HFFc6 (cell line): ENCODE measurements around the gene CYP1A2. TPM values are rescaled to one million over a fixed set of nuclear protein-coding genes. Genes with fewer than 3 reads are reported as not detected.

ENCODE experiments used
- DNase-seq: peaks from one replicate; pipeline ENCODE4 v3.0.0-alpha.2; 2018
- H3K27ac Mint-ChIP-seq: 2 replicates; pipeline ENCODE4 v1.8.0; 2020; ENCODE audit warnings: mild to moderate bottlenecking, mixed read lengths
- H3K27me3 Mint-ChIP-seq: 2 replicates; pipeline ENCODE4 v1.8.0; 2021; ENCODE audit warnings: mild to moderate bottlenecking, moderate library complexity, mixed read lengths; ENCODE audit not compliant: insufficient read depth
- H3K36me3 Mint-ChIP-seq: 2 replicates; pipeline ENCODE4 v1.8.0; 2021; ENCODE audit warnings: low read depth, mixed read lengths
- H3K4me1 Mint-ChIP-seq: 2 replicates; pipeline ENCODE4 v1.8.0; 2020; ENCODE audit warnings: low read depth, mixed read lengths
- H3K4me3 Mint-ChIP-seq: 2 replicates; pipeline ENCODE4 v1.8.0; 2020; ENCODE audit warnings: mild to moderate bottlenecking, moderate library complexity, mixed read lengths
- H3K9me3 Mint-ChIP-seq: 2 replicates; pipeline ENCODE4 v1.8.0; 2020; ENCODE audit warnings: mild to moderate bottlenecking, mixed read lengths
- total RNA-seq, 6 experiments: library from RNA; stranded (reverse); fragmentation: NEBNext Ultra II Directional; extraction: Animal tissue kit (Norgen Biotek cat#: 25700); gene quantifications; 2 replicates in 1 of 6; 3 replicates in 5 of 6; pipeline ENCODE4 v1.2.3, GENCODE V29; 2021
- TF ChIP-seq, protein P1 (sequence below): fragments of 200-600 bp; sonication (generic); IDR thresholded peaks from 2 replicates; pipeline ENCODE4 v1.5.0; 2021; ENCODE audit warnings: antibody characterized with exemption, mild to moderate bottlenecking

Gene CYP1A2
- total RNA-seq, 6 experiments from 2014 or later: not detected

DNA sequence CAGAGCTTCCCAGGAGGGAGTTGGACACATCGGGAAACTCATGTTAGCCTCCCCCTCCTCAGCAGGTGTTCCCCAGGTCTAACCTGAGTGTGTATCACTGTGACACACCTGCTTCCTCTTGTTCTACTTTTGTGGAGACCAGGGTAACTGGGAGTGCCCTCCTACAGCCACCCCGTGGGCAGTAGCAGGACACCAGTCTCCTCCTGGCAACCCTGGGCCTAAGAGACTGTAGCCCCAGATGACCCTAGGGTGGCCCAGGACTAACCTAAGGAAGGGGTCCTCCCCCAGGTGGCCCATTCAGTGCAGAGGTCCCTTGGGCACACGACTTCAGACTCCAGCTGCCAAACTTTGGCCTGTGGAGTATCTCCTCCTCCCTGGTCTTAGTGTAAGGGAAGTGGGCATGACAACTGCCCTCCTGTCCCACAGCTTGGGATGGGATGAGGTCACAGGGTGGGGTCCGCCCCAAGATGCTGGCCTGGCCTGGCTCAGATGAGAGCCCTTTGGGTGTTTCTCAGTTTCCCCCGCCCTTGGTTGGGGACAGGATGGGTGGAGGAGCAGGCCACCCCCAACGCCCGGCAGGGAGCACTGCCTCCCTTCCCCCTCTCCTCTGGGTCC is 38.0 kb downstream of the CYP1A2 start:
- no peak overlapping the region for H3K27ac Mint-ChIP-seq
- no peak for DNase-seq
- H3K9me3 Mint-ChIP-seq: no peaks in the 10 kb centered on the region
- peaks cover 2% of the 10 kb centered on the region; the same call in 1 of the 2 replicates for H3K27me3 Mint-ChIP-seq
- H3K4me3 Mint-ChIP-seq: no peak overlapping the region
- TF ChIP-seq, protein P1, sequence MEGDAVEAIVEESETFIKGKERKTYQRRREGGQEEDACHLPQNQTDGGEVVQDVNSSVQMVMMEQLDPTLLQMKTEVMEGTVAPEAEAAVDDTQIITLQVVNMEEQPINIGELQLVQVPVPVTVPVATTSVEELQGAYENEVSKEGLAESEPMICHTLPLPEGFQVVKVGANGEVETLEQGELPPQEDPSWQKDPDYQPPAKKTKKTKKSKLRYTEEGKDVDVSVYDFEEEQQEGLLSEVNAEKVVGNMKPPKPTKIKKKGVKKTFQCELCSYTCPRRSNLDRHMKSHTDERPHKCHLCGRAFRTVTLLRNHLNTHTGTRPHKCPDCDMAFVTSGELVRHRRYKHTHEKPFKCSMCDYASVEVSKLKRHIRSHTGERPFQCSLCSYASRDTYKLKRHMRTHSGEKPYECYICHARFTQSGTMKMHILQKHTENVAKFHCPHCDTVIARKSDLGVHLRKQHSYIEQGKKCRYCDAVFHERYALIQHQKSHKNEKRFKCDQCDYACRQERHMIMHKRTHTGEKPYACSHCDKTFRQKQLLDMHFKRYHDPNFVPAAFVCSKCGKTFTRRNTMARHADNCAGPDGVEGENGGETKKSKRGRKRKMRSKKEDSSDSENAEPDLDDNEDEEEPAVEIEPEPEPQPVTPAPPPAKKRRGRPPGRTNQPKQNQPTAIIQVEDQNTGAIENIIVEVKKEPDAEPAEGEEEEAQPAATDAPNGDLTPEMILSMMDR: no peak
- H3K36me3 Mint-ChIP-seq: no peaks in the 10 kb centered on the region
- H3K4me1 Mint-ChIP-seq: peaks cover 74% of the 10 kb centered on the region

DNA sequence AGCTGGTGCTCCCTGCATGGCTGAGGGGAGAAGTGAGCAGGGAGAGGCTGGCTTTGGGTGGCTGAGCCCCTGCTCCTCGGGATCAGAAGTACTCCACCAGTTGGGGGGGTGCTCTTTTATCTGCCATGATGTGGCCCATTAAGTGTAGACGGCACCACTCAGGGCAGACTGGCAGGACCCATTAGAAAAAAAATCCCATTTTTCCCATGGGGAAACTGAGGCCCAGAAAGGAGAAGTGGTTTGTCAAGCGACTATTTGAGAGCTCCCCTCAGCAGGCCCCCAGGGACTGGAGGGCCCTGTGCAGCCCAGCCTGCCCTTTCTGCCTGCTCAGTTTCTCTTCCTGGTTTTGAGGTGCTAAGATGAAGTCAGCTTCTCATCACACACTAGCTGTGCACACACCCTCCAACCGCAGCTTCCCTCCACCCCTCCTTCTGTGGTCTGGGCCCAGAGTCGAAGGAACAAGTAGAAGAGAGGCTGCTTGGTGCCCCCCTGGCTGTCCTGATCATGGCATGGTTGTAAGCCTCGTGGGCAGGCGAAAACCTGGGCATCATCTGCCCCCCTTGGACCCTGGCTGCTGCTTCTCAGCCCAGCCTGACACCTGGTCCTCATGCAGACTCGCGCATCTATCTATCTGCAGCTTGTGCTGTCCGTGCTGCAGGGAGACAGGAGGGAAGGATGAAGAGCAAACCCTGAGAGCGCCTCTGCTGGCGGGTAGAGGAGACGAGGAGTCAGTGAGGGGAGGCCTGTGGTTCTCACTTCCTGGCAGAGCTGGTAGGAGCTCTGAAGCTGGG is 38.8 kb downstream of the CYP1A2 start:
- DNase-seq: no peak
- Mint-ChIP-seq H3K27ac (peak overlapping the region; percentile 47; the same call in 1 of the 2 replicates), H3K4me3 (no peak overlapping the region), H3K27me3 (peaks cover 2% of the 10 kb centered on the region; the same call in 1 of the 2 replicates), H3K4me1 (peaks cover 81% of the 10 kb centered on the region), H3K36me3 (no peaks in the 10 kb centered on the region), H3K9me3 (no peaks in the 10 kb centered on the region)
- TF ChIP-seq, protein P1: peak; percentile 51; the same call in 1 of the 2 replicates

DNA sequence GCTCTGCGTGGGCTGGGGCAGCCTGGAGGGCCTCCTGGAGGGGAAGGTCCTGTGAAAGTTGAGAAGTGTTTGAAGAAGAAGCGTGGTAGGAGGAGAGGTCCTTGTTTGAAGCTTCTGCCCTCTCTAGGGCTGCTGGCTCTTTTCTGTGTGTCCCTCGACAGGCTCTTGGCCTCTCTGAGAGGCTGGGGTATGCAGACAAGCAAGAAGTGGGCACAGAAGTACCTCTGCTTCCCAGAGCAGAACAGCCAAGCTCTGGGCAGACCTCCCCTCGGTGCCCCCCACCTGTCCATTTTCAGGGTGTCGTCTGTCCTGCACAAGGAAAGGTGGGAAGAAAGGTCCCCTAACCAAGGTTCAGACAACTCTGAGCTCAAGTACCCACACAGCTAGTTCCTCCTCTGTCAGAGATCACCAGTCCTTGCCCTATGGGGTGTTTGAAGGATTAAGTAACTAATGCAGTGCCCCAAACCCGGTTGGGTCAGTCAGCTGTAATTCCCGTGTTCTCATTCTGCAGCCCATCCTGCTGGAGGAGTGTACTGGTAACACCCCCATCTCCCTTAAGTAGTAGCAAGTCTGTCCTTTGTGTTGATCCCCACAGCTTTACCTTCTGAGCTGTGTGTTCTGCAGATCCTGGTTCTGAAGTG is 39.5 kb downstream of the CYP1A2 start:
- no peak for DNase-seq
- Mint-ChIP-seq H3K4me3 (no peak overlapping the region), H3K27me3 (peaks cover 2% of the 10 kb centered on the region; the same call in 1 of the 2 replicates), H3K36me3 (no peaks in the 10 kb centered on the region), H3K27ac (peak overlapping the region; percentile 47; the same call in 1 of the 2 replicates), H3K9me3 (no peaks in the 10 kb centered on the region), H3K4me1 (peaks cover 77% of the 10 kb centered on the region)
- TF ChIP-seq, protein P1: no peak

DNA sequence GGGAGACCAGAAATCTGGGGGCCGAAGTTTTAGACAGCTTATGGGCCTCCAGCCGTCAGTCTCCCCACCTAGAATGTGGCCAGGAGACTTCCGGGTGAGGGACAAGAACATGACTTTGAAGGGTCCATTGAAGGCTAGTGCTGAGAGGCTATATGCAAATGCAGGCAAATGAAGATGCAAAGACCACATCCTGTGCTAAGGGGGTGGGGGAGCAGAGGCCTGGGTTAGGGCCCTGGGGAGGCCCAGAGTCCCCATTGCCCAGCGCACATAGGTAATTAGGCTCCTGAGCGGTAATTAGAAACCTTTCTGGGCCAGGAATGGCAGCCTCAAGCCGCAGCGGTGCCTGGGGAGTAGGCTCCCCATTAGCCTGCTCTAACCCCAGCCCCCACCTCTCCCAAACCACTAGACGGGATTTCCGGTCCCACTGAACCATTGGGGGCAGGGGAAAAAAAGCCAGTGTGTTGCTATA is 40.1 kb downstream of the CYP1A2 start:
- Mint-ChIP-seq H3K4me1 (peaks cover 71% of the 10 kb centered on the region), H3K36me3 (no peaks in the 10 kb centered on the region), H3K9me3 (no peaks in the 10 kb centered on the region), H3K4me3 (no peak overlapping the region), H3K27me3 (peaks cover 4% of the 10 kb centered on the region; the same call in 1 of the 2 replicates), H3K27ac (peak overlapping the region; percentile 9; the same call in 1 of the 2 replicates)
- TF ChIP-seq, protein P1: no peak
- no peak for DNase-seq

DNA sequence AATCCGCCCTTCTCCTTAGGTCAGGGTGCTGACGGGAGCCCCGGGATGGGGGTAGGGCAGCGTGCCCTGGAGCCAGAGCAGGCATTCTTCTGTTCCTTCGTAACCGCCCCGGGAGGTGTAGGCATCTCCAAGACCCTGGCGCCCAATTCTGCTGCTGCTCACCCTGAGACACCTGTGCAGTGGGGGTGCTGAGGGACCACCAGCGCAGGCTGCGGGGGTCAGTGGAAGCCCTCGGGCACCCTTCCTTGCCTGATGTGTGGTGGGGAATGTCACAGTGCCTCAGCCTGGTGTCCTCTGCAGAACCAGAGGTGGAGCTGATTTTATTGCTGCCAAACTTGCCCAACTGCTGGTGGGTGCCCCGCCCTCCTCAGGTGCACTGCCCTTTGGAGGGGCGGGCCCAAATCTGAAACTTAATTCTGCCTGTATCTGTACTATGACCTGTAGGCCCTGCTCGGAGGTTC is 40.6 kb downstream of the CYP1A2 start:
- H3K27me3 Mint-ChIP-seq: peaks cover 4% of the 10 kb centered on the region; the same call in 1 of the 2 replicates
- TF ChIP-seq, protein P1: no peak
- no peaks in the 10 kb centered on the region for H3K36me3 Mint-ChIP-seq
- no peak for DNase-seq
- H3K9me3 Mint-ChIP-seq: no peaks in the 10 kb centered on the region
- H3K4me3 Mint-ChIP-seq: no peak overlapping the region; the same call in 1 of the 2 replicates
- H3K4me1 Mint-ChIP-seq: peaks cover 66% of the 10 kb centered on the region
- peak overlapping the region; percentile 85 for H3K27ac Mint-ChIP-seq
